GM18505 (cell line): ENCODE data around the gene TMEM86A.

Experiments
- ATAC-seq: cut with Tn5 transposase; IDR thresholded peaks from one replicate; pipeline ENCODE4 v1.9.1; 2021; ENCODE audit not compliant: unreplicated experiment
- POLR2A ChIP-seq: IDR thresholded peaks from 4 replicates; pipeline ENCODE4 v1.6.1; 2011; ENCODE audit warnings: borderline replicate concordance; ENCODE audit not compliant: insufficient read depth, insufficient read length; ENCODE audit errors: extremely low read depth

Gene TMEM86A

GRCh38 chr11:18743900-18744514, 45.4 kb downstream of the TMEM86A start:
- no peak for TF ChIP-seq POLR2A

GRCh38 chr11:18745251-18745650, 46.7 kb downstream of the TMEM86A start:
- no peak for ATAC-seq
- no peak for TF ChIP-seq POLR2A

More at GRCh38 chr11:18743900-18744514, 45.4 kb downstream of the TMEM86A start:
- no peak for ATAC-seq

- ATAC-seq: no peak
- no peak for TF ChIP-seq POLR2A
These were observed 50.3 kb downstream of the TMEM86A start for GRCh38 chr11:18748766-18749365.

DNA sequence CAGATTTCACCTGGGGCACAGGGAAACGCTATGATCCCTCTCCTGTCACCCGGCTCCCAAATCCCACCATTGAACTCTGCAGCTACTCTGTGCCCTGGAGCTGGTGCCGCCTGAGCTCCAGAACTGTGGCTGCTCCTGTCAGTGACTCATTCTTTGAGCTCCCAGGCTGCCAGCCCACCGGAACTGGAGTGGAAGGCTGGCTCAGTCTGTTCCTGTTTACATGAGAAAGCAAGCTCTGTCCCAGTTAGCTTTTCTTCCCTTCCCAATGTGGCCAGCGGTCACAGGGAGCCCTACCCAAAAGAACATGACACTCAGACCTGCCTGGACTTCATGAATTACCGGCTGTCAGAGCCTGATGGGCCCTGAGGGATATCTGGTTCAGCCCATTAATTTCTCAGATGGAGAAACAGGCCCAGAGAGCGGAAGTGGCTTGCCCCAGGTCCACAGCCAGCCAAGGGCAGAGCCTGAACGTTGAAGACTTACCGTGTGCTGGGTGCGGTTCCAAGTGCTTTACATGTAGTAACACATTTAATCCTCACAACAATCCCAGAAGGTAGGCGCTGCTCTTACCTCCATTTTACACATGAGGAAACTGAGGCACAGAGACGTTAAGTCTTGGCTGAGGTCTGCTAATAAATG, 51.2 kb downstream of the TMEM86A start:
- TF ChIP-seq POLR2A: no peak
- ATAC-seq: no peak

DNA sequence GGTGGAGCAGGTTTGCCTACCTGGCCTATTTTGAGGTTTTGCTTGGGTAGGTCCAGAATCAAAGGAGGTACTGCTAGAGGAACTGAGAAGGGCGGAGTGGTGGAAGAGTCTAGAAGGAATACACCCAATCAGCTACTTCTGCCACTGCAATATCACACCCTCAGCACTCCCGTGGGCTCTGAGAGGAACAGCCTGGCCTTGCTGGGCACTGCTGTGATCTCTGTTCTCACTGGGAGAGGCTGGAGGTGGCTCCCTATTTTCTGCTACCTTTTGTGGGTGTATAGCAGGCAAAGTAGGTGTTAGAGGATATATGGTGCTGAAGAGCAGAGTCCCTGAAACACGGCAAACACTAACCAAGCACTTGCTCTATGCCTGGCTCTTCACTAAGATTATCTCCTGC, 52.4 kb downstream of the TMEM86A start:
- ATAC-seq: no peak
- no peak for TF ChIP-seq POLR2A

- no peak for ATAC-seq
- TF ChIP-seq POLR2A: no peak
These were observed 53.9 kb downstream of the TMEM86A start for GRCh38 chr11:18752502-18752901.

GRCh38 chr11:18754308-18754707, 55.7 kb downstream of the TMEM86A start:
- ATAC-seq: no peak
- TF ChIP-seq POLR2A: no peak
